Activated CD4-positive, alpha-beta T cell treated with anti-CD3 and anti-CD28 coated beads for 36 hours (primary cell): Measurements from ENCODE around the gene STAG2. TPM values are rescaled to one million over a fixed set of nuclear protein-coding genes. Genes with fewer than 3 reads are reported as not detected.
"Not testable (repeated sequence)": the region's sequence is repeated elsewhere in the genome, so short reads cannot be mapped to it uniquely, and the experiment has no call there.

Source experiments
- ATAC-seq: fragments of 200-7000 bp; cut with Tn5 transposase; one replicate; pipeline ENCODE4 v1.10.0; 2021; ENCODE audit warnings: mild to moderate bottlenecking, moderate library complexity
- CTCF ChIA-PET: fragments of 350-600 bp; sonication (Branson Sonifier 250); formaldehyde crosslinking; loops from one replicate; lab custom pipeline; 2021; ENCODE audit warnings: antibody characterized with exemption; lab: Charles Lee
- POLR2A ChIA-PET: fragments of 350-600 bp; sonication (Branson Sonifier 250); formaldehyde crosslinking; loops from one replicate; lab custom pipeline; 2021; ENCODE audit warnings: antibody characterized with exemption, inconsistent platforms; lab: Charles Lee
- DNase-seq: peaks from one replicate; pipeline ENCODE4 v3.0.0-alpha.2; 2020
- H3K27ac Mint-ChIP-seq: one replicate; pipeline ENCODE4 v1.8.0; 2021; ENCODE audit warnings: mixed read lengths
- H3K27me3 Mint-ChIP-seq: one replicate; pipeline ENCODE4 v1.8.0; 2021; ENCODE audit warnings: mixed read lengths
- H3K36me3 Mint-ChIP-seq: one replicate; pipeline ENCODE4 v1.8.0; 2021; ENCODE audit warnings: low read depth, mixed read lengths
- H3K4me1 Mint-ChIP-seq: one replicate; pipeline ENCODE4 v1.8.0; 2021; ENCODE audit warnings: mixed read lengths
- H3K4me3 Mint-ChIP-seq: one replicate; pipeline ENCODE4 v1.8.0; 2021; ENCODE audit warnings: mild to moderate bottlenecking, moderate library complexity, mixed read lengths
- H3K9me3 Mint-ChIP-seq: one replicate; pipeline ENCODE4 v1.8.0; 2021; ENCODE audit warnings: low read depth, mixed read lengths
- intact Hi-C, 2 experiments: fragments of 100-400 bp; cut with DNase I in 1 of 2; cut with micrococcal nuclease in 1 of 2; formaldehyde crosslinking; loops; one replicate each; pipeline versions ENCODE4 v1.14.2 to v1.15.1; 2022 to 2024; cut with DNase I, micrococcal nuclease
- total RNA-seq, 2 experiments: library from RNA; stranded (reverse); gene quantifications; one replicate each; pipeline ENCODE4 v1.2.3, GENCODE V29; 2021

The STAG2 gene
- total RNA-seq, 2 experiments from 2014 or later = 91.1 to 104 TPM

GRCh38 chrX:124035657-124036056 is 74.2 kb downstream of the STAG2 start:
- H3K9me3 Mint-ChIP-seq = no peaks in the 10 kb centered on the region
- peaks cover 14% of the 10 kb centered on the region for H3K4me1 Mint-ChIP-seq
- CTCF ChIA-PET = interaction anchor here (0.9 kb wide), 1 partner anchor 20 kb away, joined by 3 read pairs; no protein-coding TSS in a partner anchor
- no peak for ATAC-seq
- no peaks in the 10 kb centered on the region for H3K27me3 Mint-ChIP-seq
- no peak overlapping the region for H3K27ac Mint-ChIP-seq
- H3K4me3 Mint-ChIP-seq = no peak overlapping the region
- POLR2A ChIA-PET = no interaction called here
- intact Hi-C loops = no loop called here
- DNase-seq = no peak
- peaks cover 7% of the 10 kb centered on the region for H3K36me3 Mint-ChIP-seq

GRCh38 chrX:124042042-124042441 is 80.5 kb downstream of the STAG2 start:
- H3K4me3 Mint-ChIP-seq = no peak overlapping the region
- peaks cover 22% of the 10 kb centered on the region for H3K36me3 Mint-ChIP-seq
- POLR2A ChIA-PET = interaction anchor here (0.5 kb wide), 1 partner anchor 176 kb away, joined by 4 read pairs; no protein-coding TSS in a partner anchor
- peak overlapping the region; percentile 53 for H3K27ac Mint-ChIP-seq
- ATAC-seq = no peak
- H3K4me1 Mint-ChIP-seq = peaks cover 28% of the 10 kb centered on the region
- H3K9me3 Mint-ChIP-seq = no peaks in the 10 kb centered on the region
- no peak for DNase-seq
- intact Hi-C loops = no loop called here
- no peaks in the 10 kb centered on the region for H3K27me3 Mint-ChIP-seq
- CTCF ChIA-PET = interaction anchor here (1.1 kb wide), 1 partner anchor 9 kb away, joined by 5 read pairs; no protein-coding TSS in a partner anchor

GRCh38 chrX:124045109-124045508 is 83.6 kb downstream of the STAG2 start:
- Mint-ChIP-seq H3K4me3 (no peak overlapping the region), H3K4me1 (peaks cover 25% of the 10 kb centered on the region), H3K9me3 (no peaks in the 10 kb centered on the region), H3K36me3 (peaks cover 30% of the 10 kb centered on the region), H3K27me3 (no peaks in the 10 kb centered on the region), H3K27ac (no peak overlapping the region)
- DNase-seq (no peak), ATAC-seq (peak; percentile 51)
- intact Hi-C loops = loop anchor here in 1 of 2 experiments (5.0 kb wide), 1 partner anchor 33 kb away; no protein-coding TSS in a partner anchor
- CTCF ChIA-PET = no interaction called here
- POLR2A ChIA-PET = no interaction called here

GRCh38 chrX:124084417-124084816 is 122.9 kb downstream of the STAG2 start:
- peaks cover 38% of the 10 kb centered on the region for H3K36me3 Mint-ChIP-seq
- POLR2A ChIA-PET, H3K9me3 Mint-ChIP-seq, H3K4me3 Mint-ChIP-seq, DNase-seq, H3K27me3 Mint-ChIP-seq, ATAC-seq, H3K27ac Mint-ChIP-seq: not testable (repeated sequence)
- H3K4me1 Mint-ChIP-seq = peaks cover 22% of the 10 kb centered on the region
- intact Hi-C loops = loop anchor here in 1 of 2 experiments (10.0 kb wide), 1 partner anchor 270 kb away; no protein-coding TSS in a partner anchor
- CTCF ChIA-PET = interaction anchor here (0.8 kb wide), 1 partner anchor 8 kb away, joined by 3 read pairs; no protein-coding TSS in a partner anchor

- Mint-ChIP-seq H3K4me3 (no peak overlapping the region), H3K9me3 (no peaks in the 10 kb centered on the region), H3K36me3 (peaks cover 38% of the 10 kb centered on the region), H3K27ac (peak overlapping the region; percentile 33), H3K27me3 (no peaks in the 10 kb centered on the region), H3K4me1 (peaks cover 22% of the 10 kb centered on the region)
- CTCF ChIA-PET = interaction anchor here (0.8 kb wide), 1 partner anchor 9 kb away, joined by 3 read pairs; no protein-coding TSS in a partner anchor
- POLR2A ChIA-PET = no interaction called here
- ATAC-seq = no peak
- intact Hi-C loops = loop anchor here (5.0 to 10.0 kb wide), 3 partner anchors 152 to 270 kb away; partner anchors contain the start of gene SH2D1A (in 1 of the 2)
- no peak for DNase-seq
Measured at GRCh38 chrX:124085063-124085462, 123.6 kb downstream of the STAG2 start.

- Mint-ChIP-seq H3K27me3 (no peaks in the 10 kb centered on the region), H3K9me3 (no peaks in the 10 kb centered on the region), H3K4me3 (peak overlapping the region; percentile 16), H3K4me1 (peaks cover 22% of the 10 kb centered on the region), H3K36me3 (peaks cover 38% of the 10 kb centered on the region), H3K27ac (peak overlapping the region; percentile 66)
- POLR2A ChIA-PET = interaction anchor here (0.7 to 0.9 kb wide), 2 partner anchors 8 to 124 kb away, joined by 3 read pairs; no protein-coding TSS in a partner anchor
- intact Hi-C loops = loop anchor here (1.0 to 10.0 kb wide), 6 partner anchors 22 to 268 kb away; partner anchors contain the start of gene SH2D1A (in 1 of the 2)
- peak; percentile 58 for DNase-seq
- CTCF ChIA-PET = interaction anchor here (1.0 kb wide), 1 partner anchor 210 kb away, joined by 3 read pairs; no protein-coding TSS in a partner anchor
- peak; percentile 96 for ATAC-seq
Measured at GRCh38 chrX:124086411-124086810, 124.9 kb downstream of the STAG2 start.

GRCh38 chrX:124087000-124087746 is 125.7 kb downstream of the STAG2 start:
- Mint-ChIP-seq H3K27ac (no peak overlapping the region), H3K27me3 (no peaks in the 10 kb centered on the region), H3K4me3 (no peak overlapping the region), H3K4me1 (peaks cover 22% of the 10 kb centered on the region), H3K36me3 (peaks cover 42% of the 10 kb centered on the region), H3K9me3 (no peaks in the 10 kb centered on the region)
- intact Hi-C loops = loop anchor here (1.0 to 10.0 kb wide), 6 partner anchors 23 to 268 kb away; partner anchors contain the start of gene SH2D1A (in 1 of the 2)
- ATAC-seq (no peak), DNase-seq (no peak)
- ChIA-PET POLR2A (interaction anchor here (0.7 to 0.9 kb wide), 2 partner anchors 9 to 124 kb away, joined by 3 read pairs; no protein-coding TSS in a partner anchor), CTCF (interaction anchor here (1.0 kb wide), 1 partner anchor 210 kb away, joined by 3 read pairs; no protein-coding TSS in a partner anchor)

GRCh38 chrX:124093222-124093621 is 131.7 kb downstream of the STAG2 start:
- POLR2A ChIA-PET = no interaction called here
- intact Hi-C loops = loop anchor here in 1 of 2 experiments (10.0 kb wide), 1 partner anchor 292 kb away; no protein-coding TSS in a partner anchor
- H3K27ac Mint-ChIP-seq = no peak overlapping the region

GRCh38 chrX:124097116-124097515 is 135.6 kb downstream of the STAG2 start:
- intact Hi-C loops = loop anchor here in 1 of 2 experiments (10.0 kb wide), 1 partner anchor 288 kb away; no protein-coding TSS in a partner anchor
- ATAC-seq = no peak
- Mint-ChIP-seq H3K27ac (no peak overlapping the region), H3K4me3 (no peak overlapping the region), H3K9me3 (peaks cover 2% of the 10 kb centered on the region), H3K4me1 (peaks cover 5% of the 10 kb centered on the region), H3K36me3 (peaks cover 33% of the 10 kb centered on the region), H3K27me3 (no peaks in the 10 kb centered on the region)
- no peak for DNase-seq
- ChIA-PET CTCF (interaction anchor here (0.9 kb wide), 1 partner anchor 234 kb away, joined by 3 read pairs; no protein-coding TSS in a partner anchor), POLR2A (no interaction called here)

More at GRCh38 chrX:124093222-124093621, 131.7 kb downstream of the STAG2 start:
- Mint-ChIP-seq H3K9me3 (peaks cover 2% of the 10 kb centered on the region), H3K4me1 (peaks cover 5% of the 10 kb centered on the region), H3K36me3 (peaks cover 50% of the 10 kb centered on the region), H3K4me3 (no peak overlapping the region), H3K27me3 (no peaks in the 10 kb centered on the region)
- DNase-seq (no peak), ATAC-seq (no peak)
- CTCF ChIA-PET = no interaction called here

- H3K27ac Mint-ChIP-seq = no peak overlapping the region
- H3K27me3 Mint-ChIP-seq = no peaks in the 10 kb centered on the region
- intact Hi-C loops = loop anchor here in 1 of 2 experiments (10.0 kb wide), 1 partner anchor 287 kb away; no protein-coding TSS in a partner anchor
- CTCF ChIA-PET = interaction anchor here (0.6 kb wide), 1 partner anchor 233 kb away, joined by 3 read pairs; no protein-coding TSS in a partner anchor
- no peak for ATAC-seq
- no peak for DNase-seq
- peaks cover 5% of the 10 kb centered on the region for H3K4me1 Mint-ChIP-seq
- no peak overlapping the region for H3K4me3 Mint-ChIP-seq
- H3K9me3 Mint-ChIP-seq = no peaks in the 10 kb centered on the region
- peaks cover 27% of the 10 kb centered on the region for H3K36me3 Mint-ChIP-seq
- POLR2A ChIA-PET = no interaction called here
Measured at GRCh38 chrX:124098089-124098488, 136.6 kb downstream of the STAG2 start.

- Mint-ChIP-seq H3K4me1 (no peaks in the 10 kb centered on the region), H3K36me3 (peaks cover 15% of the 10 kb centered on the region), H3K27me3 (no peaks in the 10 kb centered on the region), H3K27ac (no peak overlapping the region), H3K4me3 (no peak overlapping the region), H3K9me3 (peaks cover 1% of the 10 kb centered on the region)
- intact Hi-C loops = no loop called here
- DNase-seq = no peak
- CTCF ChIA-PET = no interaction called here
- POLR2A ChIA-PET = no interaction called here
- no peak for ATAC-seq
Measured at GRCh38 chrX:124103966-124104365, 142.5 kb downstream of the STAG2 start.
